Hematopoietic multipotent progenitor cell treated with erythropoietin and hydrocortisone succinate and interleukin-3 and kit ligand, for 4 days (in vitro differentiated cells): ENCODE measurements around the gene SLC14A1.

Source experiments
- DNase-seq: peaks from one replicate; pipeline ENCODE4 v3.0.0-alpha.2; 2015

Gene SLC14A1

GRCh38 chr18:45760462-45761036, 36.6 kb downstream of the SLC14A1 start:
- no peak for DNase-seq

GRCh38 chr18:45761512-45762114, 37.6 kb downstream of the SLC14A1 start:
- DNase-seq: peak; percentile 90

GRCh38 chr18:45764000-45764686, 40.2 kb downstream of the SLC14A1 start:
- no peak for DNase-seq

GRCh38 chr18:45765796-45766195, 41.8 kb downstream of the SLC14A1 start:
- DNase-seq: no peak

- DNase-seq: no peak
These were observed 47.9 kb downstream of the SLC14A1 start for GRCh38 chr18:45771587-45772480.

GRCh38 chr18:45774065-45774521, 50.1 kb downstream of the SLC14A1 start:
- peak; percentile 30 for DNase-seq

- peak; percentile 92 for DNase-seq
These were observed 51.3 kb downstream of the SLC14A1 start for GRCh38 chr18:45775241-45775676.

- DNase-seq: no peak
These were observed 51.8 kb downstream of the SLC14A1 start for GRCh38 chr18:45775743-45776142.

- no peak for DNase-seq
These were observed 53.4 kb downstream of the SLC14A1 start for GRCh38 chr18:45777393-45777792.

GRCh38 chr18:45780568-45780967, 56.6 kb downstream of the SLC14A1 start:
- no peak for DNase-seq

GRCh38 chr18:45782662-45783061, 58.7 kb downstream of the SLC14A1 start:
- no peak for DNase-seq

GRCh38 chr18:45783097-45784075, 59.4 kb downstream of the SLC14A1 start:
- DNase-seq: peak; percentile 44

GRCh38 chr18:45785134-45785533, 61.2 kb downstream of the SLC14A1 start:
- peak; percentile 41 for DNase-seq

GRCh38 chr18:45786941-45787340, 63.0 kb downstream of the SLC14A1 start:
- DNase-seq: no peak

GRCh38 chr18:45787346-45787745, 63.4 kb downstream of the SLC14A1 start:
- DNase-seq: no peak

GRCh38 chr18:45788861-45789260, 64.9 kb downstream of the SLC14A1 start:
- no peak for DNase-seq

- DNase-seq: no peak
These were observed 68.7 kb downstream of the SLC14A1 start for GRCh38 chr18:45792506-45793263.

- DNase-seq: peak; percentile 58
These were observed 69.4 kb downstream of the SLC14A1 start for GRCh38 chr18:45793264-45793965.

- no peak for DNase-seq
These were observed 77.5 kb downstream of the SLC14A1 start for GRCh38 chr18:45801416-45802004.
